Kidney (tissue), 14 donors: ENCODE results near the gene ARRDC5. TPM values are rescaled to one million over a fixed set of nuclear protein-coding genes. Genes with fewer than 3 reads are reported as not detected.

Experiments
- DNase-seq, 5 donors: peaks; one replicate each; pipeline ENCODE4 v3.0.0-alpha.2; 2013 to 2020
- FAIRE-seq: peaks from 2 replicates; lab custom pipeline; 2012; peaks lifted over from hg19 to GRCh38; lab: Jason Lieb, UNC
- H3K27ac ChIP-seq, 2 donors: one replicate each; pipeline ENCODE4 v1.7.0; 2013; ENCODE audit warnings: low read depth in 2 of 2, low read length in 2 of 2, inconsistent platforms in 1 of 2
- H3K27me3 ChIP-seq: one replicate; pipeline ENCODE4 v1.7.1; 2013; ENCODE audit warnings: low read length, inconsistent platforms; ENCODE audit not compliant: control insufficient read depth, insufficient read depth
- H3K36me3 ChIP-seq, 3 donors: one replicate each; pipeline versions ENCODE4 v1.7.0 to v1.7.1; 2013; ENCODE audit warnings: low read length in 3 of 3, control low read depth in 1 of 3, inconsistent platforms in 1 of 3; ENCODE audit not compliant: insufficient read depth in 3 of 3, control insufficient read depth in 2 of 3
- H3K4me1 ChIP-seq, 3 donors: one replicate each; pipeline versions ENCODE4 v1.7.0 to v1.7.1; 2013; ENCODE audit warnings: low read length in 3 of 3, inconsistent platforms in 1 of 3, low read depth in 1 of 3; ENCODE audit not compliant: control insufficient read depth in 2 of 3, insufficient read depth in 2 of 3
- H3K4me3 ChIP-seq, 3 donors: one replicate each; pipeline versions ENCODE4 v1.7.0 to v1.8.1; 2013; ENCODE audit warnings: low read length in 3 of 3, control low read depth in 1 of 3, inconsistent platforms in 1 of 3
- H3K9ac ChIP-seq, 3 donors: one replicate each; pipeline versions ENCODE4 v1.7.0 to v1.7.1; 2013; ENCODE audit warnings: low read length in 3 of 3, control low read depth in 1 of 3, inconsistent platforms in 1 of 3
- H3K9me3 ChIP-seq, 3 donors: one replicate each; pipeline versions ENCODE4 v1.7.0 to v1.7.1; 2013; ENCODE audit warnings: low read length in 3 of 3, control low read depth in 1 of 3, inconsistent platforms in 1 of 3; ENCODE audit not compliant: control insufficient read depth in 2 of 3, insufficient read depth in 1 of 3
- CTCF ChIP-seq: IDR thresholded peaks from 3 replicates; pipeline ENCODE4 v1.5.1; 2012; ENCODE audit warnings: mild to moderate bottlenecking, moderate library complexity, borderline replicate concordance; ENCODE audit not compliant: insufficient read depth; ENCODE audit errors: extremely low read depth
- intact Hi-C: fragments of 100-400 bp; cut with DNase I; formaldehyde crosslinking; loops from one replicate; pipeline ENCODE4 v1.11.1; 2022
- polyA plus RNA-seq: library from polyadenylated mRNA; stranded (reverse); fragments of 350-450 nt; fragmentation: Illumina TruSeq; extraction: RNeasy Lipid Tissue Mini Kit (QIAGEN cat#74804); gene quantifications from one replicate; pipeline ENCODE4 v1.2.3, GENCODE V29; 2014; ENCODE audit warnings: low read depth, low replicate concordance; ENCODE audit not compliant: insufficient read depth
- total RNA-seq: library from RNA; stranded (reverse); fragmentation: NEBNext Ultra II Directional; extraction: Animal tissue kit (Norgen Biotek cat#: 25700); gene quantifications from one replicate; pipeline ENCODE4 v1.2.1, GENCODE V29; 2021
- donor health status: control.
- donor health status: control.
- donor health status: control.
- donor health status: control.
- donor health status: control.
- donor health status: DM: yes; HTN: yes; CAD: no.
- donor health status: Normal renal cell carcinoma (clear cell type).

Gene ARRDC5
- total and polyA plus RNA-seq, 2 donors from 2014 or later, result 1.4 TPM; not detected in 1

GRCh38 chr19:4914736-4915501 is 12.2 kb upstream of the ARRDC5 start:
- Histone ChIP-seq H3K4me3 (no peak overlapping the region), H3K27me3 (no peaks in the 10 kb centered on the region), H3K9me3 (no peaks in the 10 kb centered on the region), H3K27ac (no peak overlapping the region), H3K9ac (no peak overlapping the region), H3K4me1 (peaks cover 0 to 15% (median 13%) of the 10 kb centered on the region in 3 donors), H3K36me3 (no peaks in the 10 kb centered on the region)
- TF ChIP-seq CTCF, result no peak
- FAIRE-seq, result no peak
- peak in 1 of 5 donors; percentile 26 for DNase-seq
- intact Hi-C loops, result loop anchor here (5.0 kb wide), 1 partner anchor 38 kb away; no protein-coding TSS in a partner anchor

GRCh38 chr19:4913996-4914735 is 11.5 kb upstream of the ARRDC5 start:
- intact Hi-C loops, result loop anchor here (5.0 kb wide), 1 partner anchor 37 kb away; no protein-coding TSS in a partner anchor

More at GRCh38 chr19:4913996-4914735, 11.5 kb upstream of the ARRDC5 start:
- no peak overlapping the region for H3K4me3 ChIP-seq
- no peaks in the 10 kb centered on the region for H3K36me3 ChIP-seq
- no peaks in the 10 kb centered on the region for H3K9me3 ChIP-seq
- H3K4me1 ChIP-seq, result peaks cover 0 to 15% (median 13%) of the 10 kb centered on the region in 3 donors
- no peak overlapping the region for H3K9ac ChIP-seq
- TF ChIP-seq CTCF, result no peak
- H3K27ac ChIP-seq, result no peak overlapping the region
- DNase-seq, result no peak
- no peak for FAIRE-seq
- no peaks in the 10 kb centered on the region for H3K27me3 ChIP-seq
